ENCODE results near the gene PRR36.

Gene PRR36

GRCh38 chr19:7850000-7850813 lies 24.0 kb downstream of the PRR36 start:
- no peaks in the 10 kb centered on the region for H3K27me3 ChIP-seq (ENCODE audit: insufficient read depth, poor library complexity, severe bottlenecking)
- no peak for DNase-seq (ENCODE audit: low read depth in 1 of 2, low spot score in 1 of 2)
- no peak for TF ChIP-seq REST (IDR thresholded peaks at IDR 0.05; ENCODE audit: insufficient replicate concordance, low read depth)
- TF ChIP-seq GABPA (IDR thresholded peaks at IDR 0.05; ENCODE audit: low read depth) = no peak
- no peak for TF ChIP-seq CTCF (IDR thresholded peaks at IDR 0.05; ENCODE audit: insufficient read depth, low read length)
- TF ChIP-seq POLR2AphosphoS5 (IDR thresholded peaks at IDR 0.05; ENCODE audit: low read depth) = no peak
- no peak for TF ChIP-seq SPI1 (IDR thresholded peaks at IDR 0.05; ENCODE audit: borderline replicate concordance, low read depth)
- no peak overlapping the region for H3K4me3 ChIP-seq (replicated peaks; ENCODE audit: insufficient read depth, low read length)
- no peak overlapping the region for H3K27ac ChIP-seq (replicated peaks)

- Histone ChIP-seq H3K27ac (replicated peaks) (no peak overlapping the region), H3K27me3 (ENCODE audit: insufficient read depth, poor library complexity, severe bottlenecking) (no peaks in the 10 kb centered on the region), H3K4me3 (replicated peaks; ENCODE audit: insufficient read depth, low read length) (no peak overlapping the region)
- DNase-seq (ENCODE audit: low read depth in 1 of 2, low spot score in 1 of 2) = no peak
- no peak for TF ChIP-seq SPI1 (IDR thresholded peaks at IDR 0.05; ENCODE audit: borderline replicate concordance, low read depth)
- no peak for TF ChIP-seq POLR2AphosphoS5 (IDR thresholded peaks at IDR 0.05; ENCODE audit: low read depth)
- no peak for TF ChIP-seq CTCF (IDR thresholded peaks at IDR 0.05; ENCODE audit: insufficient read depth, low read length)
- TF ChIP-seq REST (IDR thresholded peaks at IDR 0.05; ENCODE audit: insufficient replicate concordance, low read depth) = no peak
Measured at GRCh38 chr19:7849631-7849999, 24.6 kb downstream of the PRR36 start.

GRCh38 chr19:7848779-7849457 lies 25.3 kb downstream of the PRR36 start:
- Histone ChIP-seq H3K4me3 (replicated peaks; ENCODE audit: insufficient read depth, low read length) (no peak overlapping the region), H3K27me3 (ENCODE audit: insufficient read depth, poor library complexity, severe bottlenecking) (no peaks in the 10 kb centered on the region), H3K27ac (replicated peaks) (no peak overlapping the region)
- no peak for TF ChIP-seq CTCF (IDR thresholded peaks at IDR 0.05; ENCODE audit: insufficient read depth, low read length)
- no peak for TF ChIP-seq REST (IDR thresholded peaks at IDR 0.05; ENCODE audit: insufficient replicate concordance, low read depth)
- TF ChIP-seq POLR2AphosphoS5 (IDR thresholded peaks at IDR 0.05; ENCODE audit: low read depth) = no peak
- TF ChIP-seq SPI1 (IDR thresholded peaks at IDR 0.05; ENCODE audit: borderline replicate concordance, low read depth) = no peak
- TF ChIP-seq GABPA (IDR thresholded peaks at IDR 0.05; ENCODE audit: low read depth) = no peak
- no peak for DNase-seq (ENCODE audit: low read depth in 1 of 2, low spot score in 1 of 2)
